Dendritic cell treated with granulocyte-macrophage colony-stimulating factor and Interleukin-4, amounts not matched to agents 40 ng/mL and 50 ng/mL, for 4 days (primary cell): ENCODE measurements around the gene TMEM219.

Experiments
- H3K27ac Mint-ChIP-seq: one replicate; pipeline ENCODE4 v1.8.0; 2022; ENCODE audit warnings: mild to moderate bottlenecking, mixed read lengths
- H3K27me3 Mint-ChIP-seq: one replicate; pipeline ENCODE4 v1.8.0; 2022; ENCODE audit warnings: mild to moderate bottlenecking, mixed read lengths
- H3K36me3 Mint-ChIP-seq: one replicate; pipeline ENCODE4 v1.8.0; 2022; ENCODE audit warnings: low read depth, mixed read lengths
- H3K4me1 Mint-ChIP-seq: one replicate; pipeline ENCODE4 v1.8.0; 2022; ENCODE audit warnings: low read depth, mixed read lengths
- H3K4me3 Mint-ChIP-seq: one replicate; pipeline ENCODE4 v1.8.0; 2022; ENCODE audit warnings: mild to moderate bottlenecking, moderate library complexity, mixed read lengths
- H3K9me3 Mint-ChIP-seq: one replicate; pipeline ENCODE4 v1.8.0; 2022; ENCODE audit warnings: mixed read lengths
- intact Hi-C: fragments of 100-400 bp; cut with micrococcal nuclease; formaldehyde crosslinking; loops from one replicate; pipeline ENCODE4 v1.15.0; 2022

TMEM219 gene

DNA sequence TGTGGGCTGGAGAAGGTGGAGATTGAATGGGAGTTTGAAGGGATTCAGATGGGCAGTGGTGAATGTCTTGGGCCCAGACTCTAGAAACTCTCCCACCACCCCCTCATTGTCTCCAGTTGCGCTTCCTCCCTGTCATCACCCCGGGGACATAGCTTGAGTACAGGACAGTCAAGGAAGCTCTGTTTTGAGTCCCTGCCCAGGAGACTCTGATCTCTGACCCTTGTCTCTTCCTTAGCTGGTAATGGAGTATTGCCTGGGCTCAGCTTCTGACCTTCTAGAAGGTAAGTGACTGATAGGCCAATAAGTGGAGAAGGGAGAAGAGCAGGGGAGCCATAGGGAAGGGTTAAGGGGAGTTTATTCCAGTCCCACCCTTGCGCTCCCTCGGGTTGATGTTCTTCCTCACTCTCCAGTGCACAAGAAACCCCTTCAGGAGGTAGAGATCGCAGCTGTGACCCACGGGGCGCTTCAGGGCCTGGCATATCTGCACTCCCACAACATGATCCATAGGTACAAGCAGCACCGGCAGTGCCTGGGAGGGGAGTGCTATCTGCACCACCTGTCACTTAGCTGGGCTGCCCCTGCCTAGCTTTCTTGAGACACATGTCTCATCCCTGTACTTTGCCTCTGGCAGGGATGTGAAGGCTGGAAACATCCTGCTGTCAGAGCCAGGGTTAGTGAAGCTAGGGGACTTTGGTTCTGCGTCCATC, 16.8 kb downstream of the TMEM219 start:
- H3K36me3 Mint-ChIP-seq = peaks cover 81% of the 10 kb centered on the region
- peak overlapping the region; percentile 3 for H3K27ac Mint-ChIP-seq
- H3K4me3 Mint-ChIP-seq = no peak overlapping the region
- H3K4me1 Mint-ChIP-seq = peaks cover 42% of the 10 kb centered on the region
- no peaks in the 10 kb centered on the region for H3K9me3 Mint-ChIP-seq
- H3K27me3 Mint-ChIP-seq = no peaks in the 10 kb centered on the region
- intact Hi-C loops = loop anchor here (10.0 kb wide), 1 partner anchor 164 kb away; the partner anchor contains the start of genes PAGR1 and PRRT2

DNA sequence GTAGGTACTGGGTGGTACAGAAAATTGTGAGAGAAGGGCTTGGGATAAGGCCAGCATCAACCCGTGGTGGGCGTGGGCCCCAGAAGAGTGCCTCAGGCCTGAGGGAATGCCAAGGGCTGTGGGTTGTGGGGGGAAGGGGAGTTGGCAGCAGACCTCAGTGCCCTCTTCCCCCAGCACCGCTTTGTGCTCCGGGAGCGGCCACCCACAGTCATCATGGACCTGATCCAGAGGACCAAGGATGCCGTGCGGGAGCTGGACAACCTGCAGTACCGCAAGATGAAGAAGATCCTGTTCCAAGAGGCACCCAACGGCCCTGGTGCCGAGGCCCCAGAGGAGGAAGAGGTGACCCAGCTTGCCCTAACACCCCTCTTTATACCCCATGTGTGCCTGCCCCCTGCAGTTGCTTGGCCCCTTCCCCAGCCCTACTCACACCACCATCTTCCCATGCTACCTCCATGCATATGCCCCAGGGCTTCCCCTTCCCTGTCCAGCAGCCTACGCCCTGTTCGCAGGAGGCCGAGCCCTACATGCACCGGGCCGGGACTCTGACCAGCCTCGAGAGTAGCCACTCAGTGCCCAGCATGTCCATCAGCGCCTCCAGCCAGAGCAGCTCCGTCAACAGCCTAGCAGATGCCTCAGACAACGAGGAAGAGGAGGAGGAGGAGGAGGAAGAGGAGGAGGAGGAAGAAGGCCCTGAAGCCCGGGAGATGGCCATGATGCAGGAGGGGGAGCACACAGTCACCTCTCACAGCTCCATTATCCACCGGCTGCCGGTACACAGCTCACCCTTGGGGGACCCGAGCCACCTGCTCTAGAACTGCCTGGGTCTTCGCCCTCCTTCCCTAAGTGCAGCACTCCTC, 20.9 kb downstream of the TMEM219 start:
- H3K27me3 Mint-ChIP-seq = no peaks in the 10 kb centered on the region
- intact Hi-C loops = no loop called here
- no peak overlapping the region for H3K4me3 Mint-ChIP-seq
- H3K36me3 Mint-ChIP-seq = peaks cover 100% of the 10 kb centered on the region
- H3K9me3 Mint-ChIP-seq = no peaks in the 10 kb centered on the region
- H3K4me1 Mint-ChIP-seq = peaks cover 8% of the 10 kb centered on the region
- no peak overlapping the region for H3K27ac Mint-ChIP-seq

DNA sequence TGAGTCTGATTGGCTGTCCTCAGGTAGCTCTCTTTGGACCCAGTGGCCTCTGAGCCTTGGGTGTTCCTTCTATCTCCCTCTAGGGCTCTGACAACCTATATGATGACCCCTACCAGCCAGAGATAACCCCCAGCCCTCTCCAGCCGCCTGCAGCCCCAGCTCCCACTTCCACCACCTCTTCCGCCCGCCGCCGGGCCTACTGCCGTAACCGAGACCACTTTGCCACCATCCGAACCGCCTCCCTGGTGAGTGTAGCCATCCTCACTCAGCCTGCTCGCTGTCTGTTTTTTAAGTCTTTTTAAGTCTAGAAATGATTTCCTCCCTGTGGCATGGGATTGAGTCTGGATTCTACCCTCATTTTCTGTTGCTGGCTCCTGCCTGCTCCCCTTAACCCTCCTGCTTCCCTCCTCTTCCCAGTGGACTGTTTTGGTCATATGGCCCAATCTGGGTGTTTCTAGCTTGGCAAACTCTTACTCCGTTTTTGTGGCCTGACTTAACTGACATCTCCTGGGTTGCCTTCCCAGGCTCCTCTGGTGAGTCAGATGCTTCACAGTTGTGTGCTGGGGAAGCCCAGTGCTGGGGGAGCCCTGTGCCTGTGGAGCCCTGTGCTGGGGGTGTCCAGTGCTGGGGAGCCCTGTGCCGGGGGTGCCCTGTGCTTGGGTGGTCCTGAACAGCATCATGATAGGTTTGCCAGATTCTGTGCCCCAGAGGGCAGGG, 21.7 kb downstream of the TMEM219 start:
- Mint-ChIP-seq H3K36me3 (peaks cover 100% of the 10 kb centered on the region), H3K9me3 (no peaks in the 10 kb centered on the region), H3K27ac (no peak overlapping the region), H3K27me3 (no peaks in the 10 kb centered on the region), H3K4me1 (peaks cover under 1% of the 10 kb centered on the region), H3K4me3 (no peak overlapping the region)
- intact Hi-C loops = no loop called here

DNA sequence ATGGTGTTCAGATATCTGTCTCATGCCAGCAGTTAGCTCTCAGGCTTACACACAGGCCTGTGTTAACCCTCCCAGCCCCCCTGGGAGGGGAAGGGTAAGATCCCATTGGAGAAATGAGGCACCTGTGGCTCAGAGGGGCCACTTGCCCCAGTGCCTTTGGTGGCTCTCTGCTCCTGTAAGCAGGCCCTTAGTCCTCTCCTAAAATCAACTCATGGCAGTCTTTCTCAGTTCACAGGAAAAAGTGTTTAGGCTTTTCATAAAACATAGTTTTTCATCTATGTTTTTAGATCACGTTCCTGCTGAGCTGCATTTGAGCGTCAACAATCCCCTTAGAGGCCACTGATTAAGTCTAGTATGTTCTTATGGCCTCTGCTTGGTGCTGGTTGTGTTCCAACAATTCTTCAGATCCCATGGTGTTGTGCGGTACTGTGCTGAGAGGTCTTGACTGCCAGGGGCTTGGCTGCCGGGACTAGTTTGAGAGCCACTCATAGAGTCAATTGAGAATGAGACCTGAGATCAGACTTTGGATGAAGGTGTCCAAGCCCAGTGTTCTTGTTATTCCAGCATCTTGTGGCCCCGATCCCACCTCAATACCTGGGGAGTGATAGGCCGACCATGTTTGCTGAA, 22.4 kb downstream of the TMEM219 start:
- H3K4me3 Mint-ChIP-seq = no peak overlapping the region
- H3K9me3 Mint-ChIP-seq = no peaks in the 10 kb centered on the region
- H3K27ac Mint-ChIP-seq = no peak overlapping the region
- H3K4me1 Mint-ChIP-seq = no peaks in the 10 kb centered on the region
- intact Hi-C loops = no loop called here
- peaks cover 100% of the 10 kb centered on the region for H3K36me3 Mint-ChIP-seq
- H3K27me3 Mint-ChIP-seq = no peaks in the 10 kb centered on the region

DNA sequence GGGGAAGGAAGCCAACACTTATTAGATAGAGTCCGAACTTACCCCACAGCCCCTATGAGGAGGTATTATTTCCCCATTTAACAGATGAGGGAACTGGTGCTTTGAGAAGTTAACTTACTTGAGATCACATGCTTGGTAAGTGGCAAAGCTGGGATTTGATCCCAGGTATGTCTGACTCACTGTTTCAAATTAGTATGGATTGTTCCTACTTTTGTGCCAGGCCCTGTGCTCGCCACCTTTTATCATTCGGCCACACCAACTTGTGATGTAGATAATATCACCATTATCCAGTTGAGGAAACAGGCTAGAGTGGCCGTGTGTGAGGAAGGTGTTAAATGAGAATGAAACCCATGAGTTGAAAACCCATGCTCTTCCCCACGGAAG, 22.9 kb downstream of the TMEM219 start:
- Mint-ChIP-seq H3K36me3 (peaks cover 100% of the 10 kb centered on the region), H3K9me3 (no peaks in the 10 kb centered on the region), H3K27ac (no peak overlapping the region), H3K4me3 (no peak overlapping the region), H3K27me3 (no peaks in the 10 kb centered on the region), H3K4me1 (no peaks in the 10 kb centered on the region)
- intact Hi-C loops = no loop called here

DNA sequence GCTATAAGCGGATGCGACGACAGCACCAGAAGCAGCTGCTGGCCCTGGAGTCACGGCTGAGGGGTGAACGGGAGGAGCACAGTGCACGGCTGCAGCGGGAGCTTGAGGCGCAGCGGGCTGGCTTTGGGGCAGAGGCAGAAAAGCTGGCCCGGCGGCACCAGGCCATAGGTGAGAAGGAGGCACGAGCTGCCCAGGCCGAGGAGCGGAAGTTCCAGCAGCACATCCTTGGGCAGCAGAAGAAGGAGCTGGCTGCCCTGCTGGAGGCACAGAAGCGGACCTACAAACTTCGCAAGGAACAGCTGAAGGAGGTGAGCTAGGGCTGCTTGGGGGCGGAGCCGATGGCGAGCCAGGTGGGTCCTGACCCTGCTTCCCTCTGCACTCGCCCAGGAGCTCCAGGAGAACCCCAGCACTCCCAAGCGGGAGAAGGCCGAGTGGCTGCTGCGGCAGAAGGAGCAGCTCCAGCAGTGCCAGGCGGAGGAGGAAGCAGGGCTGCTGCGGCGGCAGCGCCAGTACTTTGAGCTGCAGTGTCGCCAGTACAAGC, 23.5 kb downstream of the TMEM219 start:
- Mint-ChIP-seq H3K4me1 (no peaks in the 10 kb centered on the region), H3K4me3 (no peak overlapping the region), H3K27ac (no peak overlapping the region), H3K27me3 (no peaks in the 10 kb centered on the region), H3K36me3 (peaks cover 100% of the 10 kb centered on the region), H3K9me3 (no peaks in the 10 kb centered on the region)
- intact Hi-C loops = no loop called here

DNA sequence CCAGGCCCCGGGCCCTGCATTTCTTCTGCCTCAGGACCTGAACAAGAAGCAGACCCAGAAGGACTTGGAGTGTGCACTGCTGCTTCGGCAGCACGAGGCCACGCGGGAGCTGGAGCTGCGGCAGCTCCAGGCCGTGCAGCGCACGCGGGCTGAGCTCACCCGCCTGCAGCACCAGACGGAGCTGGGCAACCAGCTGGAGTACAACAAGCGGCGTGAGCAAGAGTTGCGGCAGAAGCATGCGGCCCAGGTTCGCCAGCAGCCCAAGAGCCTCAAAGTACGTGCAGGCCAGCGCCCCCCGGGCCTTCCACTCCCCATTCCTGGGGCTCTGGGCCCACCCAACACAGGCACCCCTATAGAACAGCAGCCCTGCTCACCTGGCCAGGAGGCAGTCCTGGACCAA, 24.4 kb downstream of the TMEM219 start:
- no peak overlapping the region for H3K4me3 Mint-ChIP-seq
- intact Hi-C loops = no loop called here
- no peaks in the 10 kb centered on the region for H3K9me3 Mint-ChIP-seq
- no peaks in the 10 kb centered on the region for H3K27me3 Mint-ChIP-seq
- H3K36me3 Mint-ChIP-seq = peaks cover 100% of the 10 kb centered on the region
- H3K27ac Mint-ChIP-seq = no peak overlapping the region
- H3K4me1 Mint-ChIP-seq = no peaks in the 10 kb centered on the region

DNA sequence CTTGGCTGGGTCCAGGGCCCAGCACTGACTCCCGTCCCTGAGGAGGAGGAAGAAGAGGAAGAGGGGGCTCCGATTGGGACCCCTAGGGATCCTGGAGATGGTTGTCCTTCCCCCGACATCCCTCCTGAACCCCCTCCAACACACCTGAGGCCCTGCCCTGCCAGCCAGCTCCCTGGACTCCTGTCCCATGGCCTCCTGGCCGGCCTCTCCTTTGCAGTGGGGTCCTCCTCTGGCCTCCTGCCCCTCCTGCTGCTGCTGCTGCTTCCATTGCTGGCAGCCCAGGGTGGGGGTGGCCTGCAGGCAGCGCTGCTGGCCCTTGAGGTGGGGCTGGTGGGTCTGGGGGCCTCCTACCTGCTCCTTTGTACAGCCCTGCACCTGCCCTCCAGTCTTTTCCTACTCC, 25.1 kb downstream of the TMEM219 start:
- peaks cover 100% of the 10 kb centered on the region for H3K36me3 Mint-ChIP-seq
- intact Hi-C loops = no loop called here
- H3K27ac Mint-ChIP-seq = no peak overlapping the region
- no peaks in the 10 kb centered on the region for H3K9me3 Mint-ChIP-seq
- H3K4me3 Mint-ChIP-seq = no peak overlapping the region
- H3K4me1 Mint-ChIP-seq = no peaks in the 10 kb centered on the region
- H3K27me3 Mint-ChIP-seq = no peaks in the 10 kb centered on the region

DNA sequence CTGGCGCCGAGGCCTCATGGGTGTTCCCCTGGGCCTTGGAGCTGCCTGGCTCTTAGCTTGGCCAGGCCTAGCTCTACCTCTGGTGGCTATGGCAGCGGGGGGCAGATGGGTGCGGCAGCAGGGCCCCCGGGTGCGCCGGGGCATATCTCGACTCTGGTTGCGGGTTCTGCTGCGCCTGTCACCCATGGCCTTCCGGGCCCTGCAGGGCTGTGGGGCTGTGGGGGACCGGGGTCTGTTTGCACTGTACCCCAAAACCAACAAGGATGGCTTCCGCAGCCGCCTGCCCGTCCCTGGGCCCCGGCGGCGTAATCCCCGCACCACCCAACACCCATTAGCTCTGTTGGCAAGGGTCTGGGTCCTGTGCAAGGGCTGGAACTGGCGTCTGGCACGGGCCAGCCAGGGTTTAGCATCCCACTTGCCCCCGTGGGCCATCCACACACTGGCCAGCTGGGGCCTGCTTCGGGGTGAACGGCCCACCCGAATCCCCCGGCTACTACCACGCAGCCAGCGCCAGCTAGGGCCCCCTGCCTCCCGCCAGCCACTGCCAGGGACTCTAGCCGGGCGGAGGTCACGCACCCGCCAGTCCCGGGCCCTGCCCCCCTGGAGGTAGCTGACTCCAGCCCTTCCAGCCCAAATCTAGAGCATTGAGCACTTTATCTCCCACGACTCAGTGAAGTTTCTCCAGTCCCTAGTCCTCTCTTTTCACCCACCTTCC, 25.6 kb downstream of the TMEM219 start:
- Mint-ChIP-seq H3K27ac (no peak overlapping the region), H3K9me3 (no peaks in the 10 kb centered on the region), H3K36me3 (peaks cover 100% of the 10 kb centered on the region), H3K27me3 (no peaks in the 10 kb centered on the region), H3K4me1 (peaks cover 2% of the 10 kb centered on the region), H3K4me3 (no peak overlapping the region)
- intact Hi-C loops = no loop called here

DNA sequence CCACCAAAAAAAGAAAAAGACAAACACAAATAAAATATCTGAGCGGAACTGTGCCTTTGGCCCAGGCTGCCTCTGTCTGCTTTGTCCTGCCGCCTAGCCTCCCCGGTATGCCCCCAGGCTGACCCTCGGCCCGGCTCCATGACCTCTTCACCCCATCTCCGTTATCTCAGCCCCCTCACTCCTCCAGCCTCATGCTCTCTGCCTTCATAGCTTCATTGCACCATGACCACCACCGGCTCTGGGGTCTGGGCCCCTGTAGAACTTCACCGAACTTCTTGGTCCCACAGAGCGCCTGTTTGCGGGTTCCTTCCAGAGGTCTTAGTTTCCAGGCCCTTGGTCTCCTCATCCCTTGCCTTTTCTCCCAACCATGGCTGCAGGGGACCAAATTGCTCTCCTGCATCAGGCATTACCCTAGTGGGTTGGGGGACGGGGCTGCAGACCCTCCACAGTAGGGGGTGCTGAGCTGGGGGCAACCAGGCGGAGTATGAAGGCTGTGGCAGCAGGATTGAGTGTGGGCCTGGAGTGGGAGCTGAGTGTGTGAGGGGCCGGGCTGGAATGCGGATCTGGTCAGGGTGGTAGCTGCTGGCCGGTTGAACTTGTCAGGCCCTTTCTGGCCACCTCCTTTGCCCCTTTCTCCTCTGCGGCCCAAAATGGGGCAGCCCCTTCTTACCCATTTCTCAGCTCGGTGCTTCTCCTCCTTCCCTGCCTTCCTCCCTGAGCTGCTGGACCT, 26.6 kb downstream of the TMEM219 start:
- H3K27ac Mint-ChIP-seq = no peak overlapping the region

DNA sequence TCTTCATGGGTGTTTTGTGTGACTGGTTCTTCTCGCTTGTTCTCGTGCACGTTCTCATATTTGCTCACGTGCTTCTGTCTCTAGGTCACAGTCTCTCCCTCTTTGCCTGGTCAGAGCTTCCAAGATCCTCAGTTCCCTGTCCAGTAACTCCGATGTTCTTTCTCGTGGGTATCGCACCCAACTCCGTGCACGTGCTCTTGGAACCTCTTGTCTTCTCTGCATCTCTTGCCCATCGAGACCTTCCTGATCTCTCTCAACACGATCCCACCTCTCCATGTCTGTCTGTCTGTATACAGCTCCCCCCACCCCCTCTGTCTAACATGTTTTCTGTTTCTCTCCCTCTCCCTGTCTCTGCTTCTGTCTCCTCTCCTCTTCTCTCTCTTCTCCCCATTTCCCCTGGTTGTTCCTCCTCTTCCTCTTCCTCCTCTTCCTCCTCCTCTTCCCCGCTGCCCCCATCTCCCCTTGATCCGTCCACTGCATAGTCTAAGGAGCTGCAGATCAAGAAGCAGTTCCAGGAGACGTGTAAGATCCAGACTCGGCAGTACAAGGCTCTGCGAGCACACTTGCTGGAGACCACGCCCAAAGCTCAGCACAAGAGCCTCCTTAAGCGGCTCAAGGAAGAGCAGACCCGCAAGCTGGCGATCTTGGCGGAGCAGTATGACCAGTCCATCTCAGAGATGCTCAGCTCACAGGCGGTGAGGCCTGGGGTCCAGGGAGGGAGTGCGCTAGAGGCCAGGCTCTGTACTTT, 27.4 kb downstream of the TMEM219 start:
- Mint-ChIP-seq H3K4me3 (no peak overlapping the region), H3K27me3 (no peaks in the 10 kb centered on the region), H3K36me3 (peaks cover 99% of the 10 kb centered on the region), H3K27ac (no peak overlapping the region), H3K9me3 (no peaks in the 10 kb centered on the region), H3K4me1 (peaks cover 12% of the 10 kb centered on the region)
- intact Hi-C loops = no loop called here

More for the DNA sequence above, 26.6 kb downstream of the TMEM219 start:
- Mint-ChIP-seq H3K9me3 (no peaks in the 10 kb centered on the region), H3K36me3 (peaks cover 100% of the 10 kb centered on the region), H3K27me3 (no peaks in the 10 kb centered on the region), H3K4me1 (peaks cover 5% of the 10 kb centered on the region), H3K4me3 (no peak overlapping the region)
- intact Hi-C loops = no loop called here

DNA sequence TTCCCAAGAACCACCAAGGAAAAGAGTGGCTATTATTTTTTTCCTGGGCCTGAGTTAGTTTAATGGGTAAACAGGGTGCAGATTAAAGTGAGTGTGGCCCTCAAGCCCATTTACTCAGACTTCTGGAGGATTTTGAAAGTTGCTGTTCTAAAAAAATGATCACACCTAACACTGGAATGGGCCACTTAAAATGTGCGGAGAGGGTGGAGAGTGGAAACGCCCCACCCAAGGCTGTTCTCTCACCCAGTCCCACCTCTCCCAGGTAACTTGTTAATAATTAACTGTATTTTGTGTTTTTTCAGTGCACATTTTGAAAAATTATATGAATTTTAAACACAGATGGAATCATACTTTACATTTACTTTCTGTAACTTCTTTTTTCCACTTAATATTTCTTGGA, 28.2 kb downstream of the TMEM219 start:
- Mint-ChIP-seq H3K9me3 (no peaks in the 10 kb centered on the region), H3K4me3 (no peak overlapping the region), H3K27ac (no peak overlapping the region), H3K4me1 (peaks cover 19% of the 10 kb centered on the region), H3K27me3 (no peaks in the 10 kb centered on the region), H3K36me3 (peaks cover 92% of the 10 kb centered on the region)
- intact Hi-C loops = no loop called here
